Hepatocyte (in vitro differentiated cells): ENCODE measurements around the gene DNAJC5G.

Experiments
- CTCF ChIP-seq: fragments of 200-600 bp; sonication (generic); IDR thresholded peaks from 2 replicates; pipeline ENCODE4 v1.5.1; 2016; ENCODE audit warnings: antibody characterized with exemption, mild to moderate bottlenecking; ENCODE audit not compliant: poor library complexity
- EZH2 ChIP-seq: fragments of 200-600 bp; sonication (generic); IDR thresholded peaks from 2 replicates; pipeline ENCODE4 v1.6.1; 2016; ENCODE audit warnings: antibody characterized with exemption, mild to moderate bottlenecking, borderline replicate concordance
- EZH2phosphoT487 ChIP-seq: fragments of 200-600 bp; sonication (generic); IDR thresholded peaks from one replicate; pipeline ENCODE4 v1.6.1; 2018; ENCODE audit warnings: antibody characterized with exemption, mild to moderate bottlenecking, low read depth, moderate library complexity; ENCODE audit not compliant: unreplicated experiment, severe bottlenecking

DNA sequence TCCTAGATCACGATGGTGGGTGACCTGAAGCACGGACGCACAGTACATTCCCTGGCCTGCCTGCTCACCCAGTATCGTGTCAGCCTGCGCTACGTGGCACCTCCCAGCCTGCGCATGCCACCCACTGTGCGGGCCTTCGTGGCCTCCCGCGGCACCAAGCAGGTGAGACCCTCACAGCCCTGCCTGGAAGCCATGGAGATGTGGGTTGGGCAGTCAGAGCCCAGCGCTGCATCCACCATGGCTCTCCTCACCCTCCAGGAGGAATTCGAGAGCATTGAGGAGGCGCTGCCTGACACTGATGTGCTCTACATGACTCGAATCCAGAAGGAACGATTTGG is 32.6 kb upstream of the DNAJC5G start:
- TF ChIP-seq CTCF (no peak), EZH2phosphoT487 (no peak), EZH2 (no peak)
